ENCODE data around the gene TEX22.
A peak's percentile ranks its signal among the peaks of the same experiment; 100 is the strongest.

TEX22 gene

GRCh38 chr14:105420974-105421674, 22.8 kb downstream of the TEX22 start:
- H3K4me3 ChIP-seq (ENCODE audit: low read depth, low read length) = peak overlapping the region; percentile 81
- no peak for TF ChIP-seq CTCF (IDR thresholded peaks at IDR 0.05; ENCODE audit: low read depth, low read length)
- DNase-seq (ENCODE audit: low read depth, low spot score) = no peak
- in situ Hi-C loops (cut with HindIII; ENCODE audit: low sequenced_read_pairs) = no loop called here

GRCh38 chr14:105421723-105422615, 23.6 kb downstream of the TEX22 start:
- no peak for DNase-seq (ENCODE audit: low read depth, low spot score)
- in situ Hi-C loops (cut with HindIII; ENCODE audit: low sequenced_read_pairs) = no loop called here
- H3K4me3 ChIP-seq (ENCODE audit: low read depth, low read length) = no peak overlapping the region
- no peak for TF ChIP-seq CTCF (IDR thresholded peaks at IDR 0.05; ENCODE audit: low read depth, low read length)

- no peak for TF ChIP-seq CTCF (IDR thresholded peaks at IDR 0.05; ENCODE audit: low read depth, low read length)
- in situ Hi-C loops (cut with HindIII; ENCODE audit: low sequenced_read_pairs) = no loop called here
- no peak for DNase-seq (ENCODE audit: low read depth, low spot score)
- H3K4me3 ChIP-seq (ENCODE audit: low read depth, low read length) = no peak overlapping the region
These were observed 24.6 kb downstream of the TEX22 start for GRCh38 chr14:105422695-105423487.

- DNase-seq (ENCODE audit: low read depth, low spot score) = no peak
- in situ Hi-C loops (cut with HindIII; ENCODE audit: low sequenced_read_pairs) = no loop called here
- TF ChIP-seq CTCF (IDR thresholded peaks at IDR 0.05; ENCODE audit: low read depth, low read length) = no peak
- no peak overlapping the region for H3K4me3 ChIP-seq (ENCODE audit: low read depth, low read length)
These were observed 25.3 kb downstream of the TEX22 start for GRCh38 chr14:105423488-105424195.

- TF ChIP-seq CTCF (IDR thresholded peaks at IDR 0.05; ENCODE audit: low read depth, low read length) = no peak
- in situ Hi-C loops (cut with HindIII; ENCODE audit: low sequenced_read_pairs) = no loop called here
- H3K4me3 ChIP-seq (ENCODE audit: low read depth, low read length) = no peak overlapping the region
- DNase-seq (ENCODE audit: low read depth, low spot score) = no peak
These were observed 26.5 kb downstream of the TEX22 start for GRCh38 chr14:105424861-105425260.

- H3K4me3 ChIP-seq (ENCODE audit: low read depth, low read length) = no peak overlapping the region
- DNase-seq (ENCODE audit: low read depth, low spot score) = no peak
- in situ Hi-C loops (cut with HindIII; ENCODE audit: low sequenced_read_pairs) = no loop called here
- no peak for TF ChIP-seq CTCF (IDR thresholded peaks at IDR 0.05; ENCODE audit: low read depth, low read length)
These were observed 27.5 kb downstream of the TEX22 start for GRCh38 chr14:105425823-105426247.
